HEK293 (cell line): Measurements from ENCODE around the gene SLC16A5.
A peak's percentile ranks its signal among the peaks of the same experiment; 100 is the strongest.

Experiments used
- BCL11A ChIP-seq: fragments of 450-650 bp; formaldehyde crosslinking; IDR thresholded peaks from 2 replicates; pipeline ENCODE4 v1.5.1; 2016; ENCODE audit warnings: low read depth, missing biosample characterization, missing genetic modification characterization
- CTCF ChIP-seq: fragments of 450-650 bp; formaldehyde crosslinking; IDR thresholded peaks from 2 replicates; pipeline ENCODE4 v1.5.1; 2016; ENCODE audit warnings: missing biosample characterization, missing genetic modification characterization
- KLF16 ChIP-seq: fragments of 450-650 bp; formaldehyde crosslinking; IDR thresholded peaks from 2 replicates; pipeline ENCODE4 v1.5.1; 2017; ENCODE audit warnings: missing biosample characterization, missing genetic modification characterization
- YY1 ChIP-seq: fragments of 450-650 bp; formaldehyde crosslinking; IDR thresholded peaks from 2 replicates; pipeline ENCODE4 v1.5.1; 2018; ENCODE audit warnings: missing biosample characterization, missing genetic modification characterization
- ZBTB8A ChIP-seq: fragments of 450-650 bp; formaldehyde crosslinking; IDR thresholded peaks from 2 replicates; pipeline ENCODE4 v1.5.1; 2016; ENCODE audit warnings: missing biosample characterization, missing genetic modification characterization
- ZIC2 ChIP-seq: fragments of 450-650 bp; formaldehyde crosslinking; IDR thresholded peaks from 2 replicates; pipeline ENCODE4 v1.5.1; 2016; ENCODE audit warnings: missing biosample characterization, missing genetic modification characterization
- ZNF280D ChIP-seq: fragments of 450-650 bp; formaldehyde crosslinking; IDR thresholded peaks from 2 replicates; pipeline ENCODE4 v1.5.1; 2016; ENCODE audit warnings: missing biosample characterization, missing genetic modification characterization
- ZNF423 ChIP-seq: fragments of 450-650 bp; formaldehyde crosslinking; IDR thresholded peaks from 2 replicates; pipeline ENCODE4 v1.5.1; 2016; ENCODE audit warnings: missing biosample characterization, missing genetic modification characterization
- ZNF501 ChIP-seq: fragments of 450-650 bp; formaldehyde crosslinking; IDR thresholded peaks from 2 replicates; pipeline ENCODE4 v1.5.1; 2016; ENCODE audit warnings: missing biosample characterization, missing genetic modification characterization
- ZNF530 ChIP-seq: fragments of 450-650 bp; formaldehyde crosslinking; IDR thresholded peaks from 2 replicates; pipeline ENCODE4 v1.5.1; 2016; ENCODE audit warnings: low read depth, missing biosample characterization, missing genetic modification characterization
- ZNF707 ChIP-seq: fragments of 450-650 bp; formaldehyde crosslinking; IDR thresholded peaks from 2 replicates; pipeline ENCODE4 v1.5.1; 2016; ENCODE audit warnings: missing biosample characterization, missing genetic modification characterization
- ZNF76 ChIP-seq: fragments of 450-650 bp; formaldehyde crosslinking; IDR thresholded peaks from 2 replicates; pipeline ENCODE4; 2016; ENCODE audit warnings: low read depth, missing biosample characterization, missing genetic modification characterization, borderline replicate concordance

- TF ChIP-seq CTCF (tag by site-specific recombination) = peak; percentile 68; the same call in 1 of the 2 replicates
- no peak for TF ChIP-seq ZNF707 (tag by site-specific recombination)
- no peak for TF ChIP-seq YY1 (tag by site-specific recombination)
- TF ChIP-seq ZNF76 = 0 out of 2 replicates have a peak, but pooled peaks have one; percentile 39
- TF ChIP-seq ZNF423 = peak; percentile 94
- TF ChIP-seq ZNF280D = no peak
- 0 out of 2 replicates have a peak, but pooled peaks have one; percentile 16 for TF ChIP-seq ZNF501 (tag by site-specific recombination)
- TF ChIP-seq ZIC2 (tag by site-specific recombination) = peak; percentile 100
- peak; percentile 26; the same call in 1 of the 2 replicates for TF ChIP-seq KLF16 (tag by site-specific recombination)
- no peak for TF ChIP-seq ZNF530 (tag by site-specific recombination)
- TF ChIP-seq BCL11A (tag by site-specific recombination) = no peak; the same call in 1 of the 2 replicates
- TF ChIP-seq ZBTB8A = peak; percentile 91
Measured at GRCh38 chr17:75105126-75106080, 17.6 kb downstream of the SLC16A5 start.
